ENCODE results near the gene GRIN1.

The GRIN1 gene

DNA sequence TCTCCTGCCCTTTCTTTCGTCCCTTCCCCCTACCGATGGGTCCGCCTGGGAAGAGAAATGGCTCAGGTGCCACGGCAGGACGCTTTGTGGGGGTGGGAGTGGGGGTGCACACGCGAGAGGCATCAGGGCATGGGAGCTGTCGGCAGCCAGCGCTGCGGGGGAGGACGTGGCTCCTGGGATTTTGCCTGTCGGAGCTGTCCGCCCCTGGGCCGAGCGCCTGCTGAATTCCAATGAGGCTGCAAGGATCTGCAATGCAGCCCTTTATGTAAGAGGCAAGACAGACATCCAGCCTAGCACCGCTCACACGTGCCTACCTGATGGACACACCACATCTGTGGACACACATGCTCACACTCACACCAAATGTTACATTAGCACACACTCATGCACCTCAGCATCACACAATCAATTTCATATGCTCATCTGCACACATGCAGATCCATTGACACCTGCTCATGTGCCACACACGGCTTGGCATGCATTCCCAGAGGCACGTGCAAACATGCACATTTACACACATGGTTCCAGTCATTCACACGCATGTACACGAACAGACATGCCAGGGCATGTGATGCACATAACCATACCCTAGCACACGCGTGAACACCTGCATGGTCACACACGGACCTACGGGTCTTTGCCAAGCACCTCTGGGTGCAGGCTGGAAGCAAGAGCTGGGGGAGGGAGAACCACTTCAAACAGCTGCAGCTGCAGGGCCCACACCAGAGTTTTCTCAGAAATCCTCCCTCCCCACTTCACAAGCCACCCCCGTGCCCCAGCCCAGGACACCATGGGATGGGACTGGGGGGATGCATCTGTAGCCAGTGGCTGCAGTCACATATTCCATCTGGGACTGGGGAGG lies 1.4 kb downstream of the GRIN1 start:
- Histone ChIP-seq H3K9me3 (ENCODE audit: low read depth, low read length) (no peaks in the 10 kb centered on the region), H3K4me3 (no peak overlapping the region), H3K27ac (no peak overlapping the region), H3K36me3 (ENCODE audit: insufficient read depth, low read length) (no peaks in the 10 kb centered on the region), H3K9ac (ENCODE audit: insufficient read length) (no peak overlapping the region)
- no peak for TF ChIP-seq FOXP2 (optimal IDR thresholded peaks at IDR 0.05; ENCODE audit: control extremely low read depth, extremely low read length, insufficient read depth)
- TF ChIP-seq EZH2 (IDR thresholded peaks at IDR 0.05), result no peak
- TF ChIP-seq POLR2AphosphoS5 (IDR thresholded peaks at IDR 0.05; ENCODE audit: borderline replicate concordance, low read depth, low read length), result no peak
- DNase-seq (ENCODE audit: low read depth, low spot score), result no peak

DNA sequence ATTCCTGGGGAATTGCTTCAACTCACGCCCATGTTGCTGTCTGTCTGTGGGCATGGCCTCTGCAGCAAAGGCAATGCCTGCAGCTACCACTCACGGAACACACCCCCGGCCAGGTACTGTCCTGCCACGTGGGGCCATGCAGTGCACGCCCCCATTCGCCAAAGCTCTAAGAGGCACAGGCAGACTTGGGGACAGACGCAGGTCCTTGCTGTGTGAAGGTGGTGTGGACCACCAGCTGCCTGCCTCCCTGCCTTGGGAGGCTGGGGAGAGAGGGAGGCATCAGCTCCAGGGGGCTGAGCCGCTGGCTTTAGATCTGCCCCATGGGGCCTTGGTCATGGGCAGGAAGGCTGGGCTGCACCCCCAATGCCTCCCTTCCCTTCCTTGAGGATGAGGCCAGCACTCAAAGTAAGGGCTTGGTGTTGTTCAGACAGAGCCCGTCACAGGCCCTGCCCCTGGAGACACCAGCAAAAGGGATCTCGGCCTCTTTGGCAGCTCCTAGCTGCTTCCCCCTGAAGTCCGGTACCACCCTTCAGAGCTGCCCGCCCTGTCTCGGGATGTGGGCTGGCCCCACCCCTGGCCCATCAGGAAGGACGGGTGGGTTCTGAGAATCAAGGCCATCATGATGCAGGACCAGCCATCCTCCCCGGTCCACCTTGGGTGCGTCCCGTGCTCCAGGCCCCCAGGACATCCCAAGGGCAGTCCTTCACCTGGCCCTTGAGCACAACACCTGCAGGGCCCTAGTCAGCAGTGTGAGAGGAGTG lies 2.3 kb downstream of the GRIN1 start:
- Histone ChIP-seq H3K9me3 (ENCODE audit: low read depth, low read length) (no peaks in the 10 kb centered on the region), H3K9ac (ENCODE audit: insufficient read length) (no peak overlapping the region), H3K4me3 (no peak overlapping the region), H3K36me3 (ENCODE audit: insufficient read depth, low read length) (no peaks in the 10 kb centered on the region), H3K27ac (no peak overlapping the region)
- no peak for DNase-seq (ENCODE audit: low read depth, low spot score)
- TF ChIP-seq POLR2AphosphoS5 (IDR thresholded peaks at IDR 0.05; ENCODE audit: borderline replicate concordance, low read depth, low read length) (no peak), EZH2 (IDR thresholded peaks at IDR 0.05) (no peak), FOXP2 (optimal IDR thresholded peaks at IDR 0.05; ENCODE audit: control extremely low read depth, extremely low read length, insufficient read depth) (no peak)

DNA sequence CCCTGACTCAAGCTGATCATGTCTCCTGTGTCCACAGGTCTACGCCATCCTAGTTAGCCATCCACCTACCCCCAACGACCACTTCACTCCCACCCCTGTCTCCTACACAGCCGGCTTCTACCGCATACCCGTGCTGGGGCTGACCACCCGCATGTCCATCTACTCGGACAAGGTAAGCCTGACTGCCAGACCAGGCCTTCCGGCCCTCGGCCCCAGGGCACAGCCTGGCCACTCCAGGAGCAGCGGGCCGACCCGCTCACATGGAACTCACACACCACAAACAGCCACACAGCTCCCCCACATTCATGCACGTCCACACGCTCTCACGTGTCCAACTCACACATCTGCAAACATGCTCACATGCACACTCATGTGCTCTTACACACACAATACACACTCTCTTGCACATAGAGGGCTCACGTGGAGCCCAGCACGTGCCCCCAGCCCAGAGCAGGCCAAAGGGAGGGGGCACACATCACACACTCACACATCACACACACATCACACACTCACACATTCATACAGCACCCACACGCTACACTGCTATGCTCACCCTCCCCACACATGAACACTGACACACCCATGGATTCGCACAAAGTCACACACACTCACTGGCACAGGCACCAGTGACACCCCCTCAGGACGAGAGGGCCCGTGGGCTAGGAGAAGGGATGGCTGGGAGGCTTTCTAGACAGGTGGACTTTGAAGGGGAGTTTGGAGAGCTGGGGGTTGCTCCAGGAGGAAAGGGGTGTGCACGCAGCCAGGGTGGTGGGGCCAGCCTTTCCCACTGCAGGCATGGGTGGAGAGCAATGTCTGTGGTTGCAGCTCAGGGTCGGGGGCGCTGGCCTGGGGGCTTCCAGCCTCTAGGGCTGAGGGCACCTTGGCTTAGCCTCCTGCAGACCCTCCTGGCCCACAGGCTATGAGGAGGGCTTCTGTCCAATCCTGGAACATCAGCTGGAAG lies 3.3 kb downstream of the GRIN1 start:
- Histone ChIP-seq H3K9me3 (ENCODE audit: low read depth, low read length) (no peaks in the 10 kb centered on the region), H3K4me3 (no peak overlapping the region), H3K36me3 (ENCODE audit: insufficient read depth, low read length) (no peaks in the 10 kb centered on the region), H3K9ac (ENCODE audit: insufficient read length) (no peak overlapping the region), H3K27ac (no peak overlapping the region)
- DNase-seq (ENCODE audit: low read depth, low spot score), result no peak
- no peak for TF ChIP-seq EZH2 (IDR thresholded peaks at IDR 0.05)
- no peak for TF ChIP-seq FOXP2 (optimal IDR thresholded peaks at IDR 0.05; ENCODE audit: control extremely low read depth, extremely low read length, insufficient read depth)
- no peak for TF ChIP-seq POLR2AphosphoS5 (IDR thresholded peaks at IDR 0.05; ENCODE audit: borderline replicate concordance, low read depth, low read length)

DNA sequence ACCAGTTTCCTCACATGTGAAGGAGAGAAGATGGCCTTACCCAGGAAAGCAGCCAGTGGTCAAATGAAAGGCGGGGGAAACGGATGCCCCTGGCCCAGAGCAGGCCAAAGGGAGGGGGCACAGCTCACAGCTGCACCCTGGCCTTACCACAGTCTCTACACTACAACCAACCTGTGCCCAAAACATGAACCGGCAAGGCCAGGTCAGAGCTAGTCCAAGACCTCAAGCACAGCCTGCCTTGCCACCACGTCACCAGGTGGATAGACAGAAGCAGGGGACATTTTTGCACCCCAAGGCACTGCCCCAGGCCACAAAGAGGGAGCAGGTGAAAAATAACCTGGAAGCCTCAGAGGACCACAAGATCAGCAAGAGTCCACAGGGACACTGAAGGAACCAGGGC lies 4.5 kb downstream of the GRIN1 start:
- Histone ChIP-seq H3K9me3 (ENCODE audit: low read depth, low read length) (no peaks in the 10 kb centered on the region), H3K27ac (no peak overlapping the region), H3K4me3 (no peak overlapping the region), H3K36me3 (ENCODE audit: insufficient read depth, low read length) (no peaks in the 10 kb centered on the region), H3K9ac (ENCODE audit: insufficient read length) (no peak overlapping the region)
- DNase-seq (ENCODE audit: low read depth, low spot score), result no peak
- no peak for TF ChIP-seq FOXP2 (optimal IDR thresholded peaks at IDR 0.05; ENCODE audit: control extremely low read depth, extremely low read length, insufficient read depth)
- no peak for TF ChIP-seq EZH2 (IDR thresholded peaks at IDR 0.05)
- TF ChIP-seq POLR2AphosphoS5 (IDR thresholded peaks at IDR 0.05; ENCODE audit: borderline replicate concordance, low read depth, low read length), result no peak

DNA sequence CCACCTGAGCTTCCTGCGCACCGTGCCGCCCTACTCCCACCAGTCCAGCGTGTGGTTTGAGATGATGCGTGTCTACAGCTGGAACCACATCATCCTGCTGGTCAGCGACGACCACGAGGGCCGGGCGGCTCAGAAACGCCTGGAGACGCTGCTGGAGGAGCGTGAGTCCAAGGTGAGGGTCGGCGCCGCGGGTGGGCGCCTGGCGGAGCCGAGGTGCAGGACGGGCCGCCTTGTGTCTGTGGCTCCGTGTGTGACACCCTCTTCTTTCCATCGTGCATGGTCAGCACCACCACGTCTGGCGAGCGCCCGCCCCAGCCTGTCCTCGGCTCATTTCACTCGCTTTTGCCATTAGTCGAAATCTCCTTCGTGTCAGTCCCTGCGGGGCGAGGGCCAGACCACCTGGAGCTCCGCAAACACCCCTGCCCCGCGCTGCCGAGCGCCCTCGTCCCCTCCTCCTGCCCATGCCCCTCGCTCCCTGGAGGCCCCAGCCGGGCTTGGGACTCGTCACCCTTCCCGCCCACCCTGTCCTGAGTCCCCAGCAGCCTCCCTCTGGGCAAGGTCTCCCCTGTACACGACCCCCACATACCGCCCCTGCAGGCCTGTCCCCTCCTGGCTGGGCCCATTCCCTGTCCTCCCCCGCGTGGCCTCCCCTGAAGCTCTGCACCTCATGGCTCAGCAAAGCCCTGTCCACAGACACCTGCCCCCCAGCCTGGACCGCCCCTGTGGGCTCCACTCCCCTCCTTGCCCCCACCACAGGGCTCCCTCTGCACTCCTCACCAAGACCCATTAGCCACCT lies 7.0 kb downstream of the GRIN1 start:
- Histone ChIP-seq H3K36me3 (ENCODE audit: insufficient read depth, low read length) (no peaks in the 10 kb centered on the region), H3K4me3 (no peak overlapping the region), H3K9me3 (ENCODE audit: low read depth, low read length) (no peaks in the 10 kb centered on the region), H3K9ac (ENCODE audit: insufficient read length) (no peak overlapping the region), H3K27ac (no peak overlapping the region)
- TF ChIP-seq FOXP2 (optimal IDR thresholded peaks at IDR 0.05; ENCODE audit: control extremely low read depth, extremely low read length, insufficient read depth), result no peak
- TF ChIP-seq POLR2AphosphoS5 (IDR thresholded peaks at IDR 0.05; ENCODE audit: borderline replicate concordance, low read depth, low read length), result no peak
- no peak for TF ChIP-seq EZH2 (IDR thresholded peaks at IDR 0.05)
- DNase-seq (ENCODE audit: low read depth, low spot score), result no peak

DNA sequence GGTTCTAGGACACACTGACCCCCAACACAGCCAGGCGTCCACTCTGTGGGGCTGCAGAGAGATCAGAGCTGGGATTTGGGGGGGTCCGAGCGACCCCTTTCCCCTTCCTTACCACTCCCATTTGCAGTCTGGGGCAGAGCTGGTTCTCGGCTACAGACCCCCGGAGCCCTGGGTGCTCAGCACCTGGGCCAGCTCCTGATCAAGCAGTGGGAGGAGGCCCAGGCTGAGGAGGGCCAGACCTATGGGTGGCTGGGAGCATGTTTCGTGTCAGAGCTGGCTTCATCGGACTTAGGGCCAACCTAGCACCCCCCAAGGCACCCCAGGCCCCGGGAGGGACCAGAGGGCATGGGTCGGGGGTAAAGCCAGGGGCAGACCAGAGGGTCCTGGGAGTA lies 7.6 kb downstream of the GRIN1 start:
- no peak overlapping the region for H3K27ac ChIP-seq
- no peak overlapping the region for H3K9ac ChIP-seq (ENCODE audit: insufficient read length)
- no peak overlapping the region for H3K4me3 ChIP-seq
- TF ChIP-seq POLR2AphosphoS5 (IDR thresholded peaks at IDR 0.05; ENCODE audit: borderline replicate concordance, low read depth, low read length) (no peak), FOXP2 (optimal IDR thresholded peaks at IDR 0.05; ENCODE audit: control extremely low read depth, extremely low read length, insufficient read depth) (no peak), EZH2 (IDR thresholded peaks at IDR 0.05) (no peak)
- no peaks in the 10 kb centered on the region for H3K9me3 ChIP-seq (ENCODE audit: low read depth, low read length)
- H3K36me3 ChIP-seq (ENCODE audit: insufficient read depth, low read length), result no peaks in the 10 kb centered on the region
- no peak for DNase-seq (ENCODE audit: low read depth, low spot score)

DNA sequence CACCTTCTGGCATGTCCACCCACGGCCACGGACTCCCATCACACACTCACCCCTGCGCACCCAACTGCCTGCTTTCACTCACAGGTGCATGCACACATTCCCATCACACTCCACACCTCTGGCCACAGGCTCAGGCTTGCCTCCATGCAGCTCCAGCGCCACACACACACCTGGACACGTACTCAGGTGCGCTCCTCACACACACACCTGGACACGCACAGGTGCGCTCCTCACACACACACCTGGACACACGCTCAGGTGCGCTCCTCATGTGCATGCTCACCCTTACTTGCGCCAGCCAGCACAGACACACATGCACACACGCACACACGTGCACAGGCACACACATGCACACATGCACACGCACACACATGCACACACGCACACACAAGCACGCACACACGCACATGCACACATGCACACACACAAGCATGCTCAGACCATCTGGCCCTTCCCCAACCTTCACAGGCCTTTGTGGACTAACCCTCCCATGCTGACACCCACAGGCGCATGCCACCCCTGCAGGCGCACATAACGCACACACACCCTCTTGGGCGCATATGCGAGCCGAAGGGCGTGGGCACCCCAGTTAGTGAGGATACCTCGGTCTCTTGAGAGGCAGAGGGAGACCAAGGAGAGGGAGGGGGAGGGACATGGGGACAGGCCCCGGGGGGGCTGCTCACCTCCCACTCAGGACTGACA lies 8.3 kb downstream of the GRIN1 start:
- H3K9ac ChIP-seq (ENCODE audit: insufficient read length), result no peak overlapping the region
- no peak for TF ChIP-seq POLR2AphosphoS5 (IDR thresholded peaks at IDR 0.05; ENCODE audit: borderline replicate concordance, low read depth, low read length)
- H3K36me3 ChIP-seq (ENCODE audit: insufficient read depth, low read length), result no peaks in the 10 kb centered on the region
- H3K4me3 ChIP-seq, result no peak overlapping the region
- H3K27ac ChIP-seq, result no peak overlapping the region
- no peak for DNase-seq (ENCODE audit: low read depth, low spot score)
- no peaks in the 10 kb centered on the region for H3K9me3 ChIP-seq (ENCODE audit: low read depth, low read length)
